Astrocyte of the spinal cord (primary cell): ENCODE data around the gene CCDC88B.

Experiments used
- DNase-seq: peaks from one replicate; pipeline ENCODE4 v3.0.0; 2011; ENCODE audit warnings: low read depth, low spot score
- H3K4me3 ChIP-seq: 2 replicates; pipeline ENCODE4 v1.5.1; 2011; ENCODE audit warnings: low read depth, mild to moderate bottlenecking, low read length, moderate library complexity
- CTCF ChIP-seq: IDR thresholded peaks from 2 replicates; pipeline ENCODE4 v1.5.1; 2012; ENCODE audit warnings: low read depth, mild to moderate bottlenecking, low read length, inconsistent platforms
- in situ Hi-C: cut with HindIII; loops from 2 replicates; pipeline ENCODE4 v1.10.0; 2017; ENCODE audit warnings: low sequenced_read_pairs

The CCDC88B gene

GRCh38 chr11:64339754-64340408, at the start of gene CCDC88B:
CCDC88B (plus strand) TSS chr11:64340204; CDS start chr11:64340267, 63 bp downstream.
- no peak within 1 kb of the TSS for H3K4me3 ChIP-seq
- no peak for TF ChIP-seq CTCF
- in situ Hi-C loops, result no loop called here
- no peak for DNase-seq

- in situ Hi-C loops, result no loop called here
- H3K4me3 ChIP-seq, result no peak overlapping the region
- no peak for DNase-seq
- TF ChIP-seq CTCF, result no peak
These were observed 49.4 kb upstream of the CCDC88B start for GRCh38 chr11:64290352-64291261.

- TF ChIP-seq CTCF, result no peak
- no peak within 1 kb of the TSS for H3K4me3 ChIP-seq
- no peak for DNase-seq
- in situ Hi-C loops, result no loop called here
These were observed 48.7 kb upstream of the CCDC88B start, which contains the start of gene KCNK4 for GRCh38 chr11:64291262-64291751. KCNK4 (plus strand) TSS chr11:64291302; CDS start chr11:64293019, 1,717 bp downstream.

- no peak for DNase-seq
- TF ChIP-seq CTCF, result no peak
- H3K4me3 ChIP-seq, result no peak overlapping the region
- in situ Hi-C loops, result no loop called here
These were observed 48.1 kb upstream of the CCDC88B start for GRCh38 chr11:64291752-64292459.

- in situ Hi-C loops, result no loop called here
- no peak overlapping the region for H3K4me3 ChIP-seq
- DNase-seq, result no peak
- no peak for TF ChIP-seq CTCF
These were observed 47.3 kb upstream of the CCDC88B start for GRCh38 chr11:64292460-64293254.
